HG02759 (cell line): ENCODE results near the gene GRAMD4.
"Not testable (repeated sequence)": the region's sequence is repeated elsewhere in the genome, so short reads cannot be mapped to it uniquely, and the experiment has no call there.

Source experiments
- ATAC-seq: cut with Tn5 transposase; IDR thresholded peaks from one replicate; pipeline ENCODE4 v1.9.1; 2021; ENCODE audit warnings: mild to moderate bottlenecking, moderate library complexity; ENCODE audit not compliant: unreplicated experiment

The GRAMD4 gene

DNA sequence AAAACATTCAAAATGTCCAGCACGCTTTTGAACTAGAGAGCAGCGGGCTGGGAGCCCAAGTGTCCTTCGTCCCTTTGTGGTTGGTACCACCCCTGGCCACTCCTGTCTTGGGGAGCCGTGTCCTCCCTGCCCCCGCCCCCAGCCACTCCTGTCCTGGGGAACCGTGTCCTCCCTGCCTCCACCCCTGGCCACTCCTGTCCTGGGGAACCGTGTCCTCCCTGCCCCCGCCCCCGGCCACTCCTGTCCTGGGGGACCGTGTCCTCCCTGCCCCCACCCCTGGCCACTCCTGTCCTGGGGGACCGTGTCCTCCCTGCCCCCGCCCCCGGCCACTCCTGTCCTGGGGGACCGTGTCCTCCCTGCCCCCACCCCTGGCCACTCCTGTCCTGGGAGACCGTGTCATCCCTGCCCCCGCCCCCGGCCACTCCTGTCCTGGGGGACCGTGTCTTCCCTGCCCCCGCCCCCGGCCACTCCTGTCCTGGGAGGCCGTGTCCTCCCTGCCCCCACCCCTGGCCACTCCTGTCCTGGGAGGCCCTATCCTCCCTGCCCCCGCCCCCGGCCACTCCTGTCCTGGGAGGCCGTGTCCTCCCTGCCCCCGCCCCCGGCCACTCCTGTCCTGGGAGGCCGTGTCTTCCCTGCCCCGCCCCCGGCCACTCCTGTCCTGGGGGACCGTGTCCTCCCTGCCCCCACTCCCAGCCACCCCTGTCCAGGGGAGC is 14.9 kb downstream of the GRAMD4 start:
- ATAC-seq, result not testable (repeated sequence)

DNA sequence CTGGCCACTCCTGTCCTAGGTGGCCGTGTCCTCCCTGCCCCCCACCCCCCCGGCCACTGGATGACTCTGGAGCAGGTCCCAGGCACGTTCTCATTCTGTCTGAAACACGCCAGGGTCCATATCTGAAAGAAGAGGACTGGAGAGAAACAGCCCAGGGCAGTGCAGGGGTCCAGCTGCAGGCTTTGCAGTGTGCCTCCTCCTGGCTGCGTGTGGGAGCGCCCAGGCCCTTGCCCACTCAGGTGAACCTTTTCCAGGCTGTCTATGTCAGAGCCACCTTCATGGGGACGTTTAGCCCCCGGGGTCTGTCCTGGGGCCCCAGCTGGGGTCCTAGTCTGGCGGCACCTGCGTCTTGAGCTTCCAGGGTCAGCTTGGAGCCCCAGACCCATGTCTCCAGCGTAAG is 15.6 kb downstream of the GRAMD4 start:
- no peak for ATAC-seq

DNA sequence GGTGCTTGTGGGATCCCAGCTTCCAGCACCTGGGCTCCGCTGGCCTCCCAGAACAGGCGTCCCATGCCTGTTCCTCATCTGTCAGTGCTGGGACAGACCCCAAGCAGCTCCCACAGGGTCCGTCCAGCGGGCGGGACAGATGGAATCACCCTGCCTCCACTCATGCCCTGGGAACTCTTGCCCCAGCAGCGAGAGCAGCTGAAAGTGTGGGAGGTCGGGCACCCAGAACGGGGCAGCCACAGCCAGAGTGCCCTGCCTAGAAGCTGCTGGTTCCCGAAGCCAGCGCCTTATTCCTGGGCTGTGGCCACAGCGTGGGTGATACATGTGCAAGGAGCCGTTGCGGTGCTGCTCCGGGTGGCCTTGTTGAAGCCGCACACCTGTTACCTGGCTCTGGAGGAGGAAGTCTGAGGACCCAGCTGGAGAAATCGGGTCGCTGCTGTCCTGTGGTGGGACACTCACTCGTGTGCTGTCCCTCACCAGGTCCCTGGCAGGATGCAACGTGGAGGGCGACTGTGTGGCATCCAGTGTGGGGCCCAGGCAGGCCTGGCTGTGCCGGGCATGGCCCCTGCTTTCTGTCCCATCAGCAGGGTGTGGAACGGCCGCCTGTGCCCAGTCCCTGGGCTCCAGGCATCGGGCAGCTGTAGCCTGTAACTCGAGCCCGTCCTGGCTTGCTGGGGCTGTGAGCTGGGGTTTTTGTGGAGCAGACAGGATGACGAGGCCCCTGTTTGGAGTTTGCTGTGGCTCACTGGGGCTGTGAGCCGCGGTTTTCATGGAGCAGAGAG is 16.2 kb downstream of the GRAMD4 start:
- no peak for ATAC-seq

DNA sequence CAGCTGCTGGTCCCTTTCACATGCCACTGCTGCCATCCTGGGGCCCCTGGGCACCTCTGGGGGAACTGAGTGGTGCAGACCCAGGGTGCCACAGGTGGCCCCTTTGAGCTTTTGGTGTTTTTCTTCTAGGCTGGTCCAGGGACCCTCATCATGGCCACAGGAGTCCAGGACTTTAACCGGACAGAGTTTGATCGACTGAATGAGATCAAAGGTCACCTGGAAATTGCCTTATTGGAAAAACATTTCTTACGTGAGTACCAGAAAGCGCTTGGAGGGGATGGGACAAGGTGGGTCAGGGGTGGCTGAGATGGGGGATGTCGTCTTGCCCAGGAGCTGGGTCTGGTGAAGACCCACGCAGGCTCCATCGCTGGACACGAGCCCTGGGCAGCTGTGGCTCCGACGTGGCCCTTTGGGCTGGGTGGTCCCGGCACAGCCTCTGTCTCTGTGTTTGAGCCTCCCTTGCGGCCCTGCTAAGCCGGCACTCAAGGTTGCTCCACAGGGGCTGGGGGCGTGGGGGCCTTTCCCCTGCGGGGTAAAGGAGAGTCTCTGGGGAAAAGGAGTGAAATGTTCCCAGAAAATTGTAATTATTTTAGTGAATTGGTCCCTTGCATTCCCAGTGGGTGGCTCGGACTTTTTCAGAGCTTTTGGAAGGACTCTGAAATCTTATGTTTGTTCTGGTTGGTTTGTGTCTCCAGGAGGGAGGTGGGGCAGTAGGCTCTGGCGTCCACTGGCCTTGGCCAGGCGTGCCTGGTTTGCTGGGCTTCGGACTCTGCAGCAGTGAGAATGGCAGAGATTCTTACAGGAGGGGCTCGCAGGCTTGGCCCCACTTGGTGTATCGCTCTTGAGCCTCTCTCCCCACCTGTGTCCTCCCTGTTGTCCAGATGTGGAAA is 17.8 kb downstream of the GRAMD4 start:
- no peak for ATAC-seq

DNA sequence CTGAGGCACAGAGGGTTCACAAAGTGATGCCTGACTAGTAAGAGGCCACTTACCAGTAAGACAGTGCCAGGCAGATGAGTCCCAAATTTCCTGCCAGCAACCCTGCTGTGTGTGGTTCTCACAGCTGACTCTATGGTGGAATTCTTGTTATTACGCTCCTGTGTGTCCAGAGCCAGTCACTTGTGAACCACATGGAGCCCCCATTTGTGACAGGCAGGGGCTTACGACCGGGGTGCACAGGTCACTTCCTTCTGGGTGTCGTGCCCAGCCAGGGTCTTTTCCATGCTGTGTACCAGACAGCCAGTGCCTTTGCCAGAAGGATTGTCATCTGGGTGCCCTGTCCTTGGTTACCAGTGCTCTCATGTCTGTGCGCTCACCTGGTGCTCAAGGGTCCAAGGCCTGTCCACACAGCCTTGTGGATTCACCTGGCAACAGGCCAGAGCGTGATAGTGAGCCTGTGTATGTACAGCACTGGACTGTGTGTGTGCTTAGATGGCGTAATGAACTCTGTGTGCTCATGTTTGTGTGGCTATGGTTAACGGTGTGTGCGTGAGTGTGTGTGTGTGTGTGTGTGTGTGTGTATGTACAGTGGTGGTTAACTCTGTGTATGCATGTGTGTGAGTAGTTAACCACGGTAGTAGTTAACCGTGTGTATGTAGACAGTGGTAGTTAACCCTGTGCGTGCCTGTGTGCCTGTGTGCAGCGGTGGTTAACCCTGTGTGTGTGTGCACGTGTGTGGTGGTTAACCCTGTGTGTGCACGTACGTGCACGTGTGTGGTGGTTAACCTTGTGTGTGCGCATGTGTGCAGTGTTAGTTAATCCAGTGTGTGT is 18.6 kb downstream of the GRAMD4 start:
- ATAC-seq, result no peak

DNA sequence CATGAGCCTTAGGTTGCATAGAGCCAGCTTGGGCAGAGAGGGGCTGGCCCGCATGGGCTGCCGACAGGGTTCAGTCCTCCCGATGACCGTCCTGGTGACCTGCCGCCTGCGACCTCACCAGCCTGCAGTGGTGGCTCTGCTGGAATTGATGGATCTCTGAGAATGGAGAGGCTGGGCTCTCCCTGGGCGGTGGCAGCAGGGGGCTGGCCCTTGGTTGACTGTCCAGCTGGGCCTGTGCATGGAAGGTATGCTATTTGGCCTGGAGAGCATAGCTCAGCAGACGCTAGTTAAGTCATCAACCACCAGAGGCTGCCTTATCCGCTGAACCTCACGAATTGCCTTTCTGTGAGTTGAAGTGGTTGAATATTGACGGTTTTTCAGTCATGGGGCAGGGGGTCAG is 19.7 kb downstream of the GRAMD4 start:
- ATAC-seq, result no peak

DNA sequence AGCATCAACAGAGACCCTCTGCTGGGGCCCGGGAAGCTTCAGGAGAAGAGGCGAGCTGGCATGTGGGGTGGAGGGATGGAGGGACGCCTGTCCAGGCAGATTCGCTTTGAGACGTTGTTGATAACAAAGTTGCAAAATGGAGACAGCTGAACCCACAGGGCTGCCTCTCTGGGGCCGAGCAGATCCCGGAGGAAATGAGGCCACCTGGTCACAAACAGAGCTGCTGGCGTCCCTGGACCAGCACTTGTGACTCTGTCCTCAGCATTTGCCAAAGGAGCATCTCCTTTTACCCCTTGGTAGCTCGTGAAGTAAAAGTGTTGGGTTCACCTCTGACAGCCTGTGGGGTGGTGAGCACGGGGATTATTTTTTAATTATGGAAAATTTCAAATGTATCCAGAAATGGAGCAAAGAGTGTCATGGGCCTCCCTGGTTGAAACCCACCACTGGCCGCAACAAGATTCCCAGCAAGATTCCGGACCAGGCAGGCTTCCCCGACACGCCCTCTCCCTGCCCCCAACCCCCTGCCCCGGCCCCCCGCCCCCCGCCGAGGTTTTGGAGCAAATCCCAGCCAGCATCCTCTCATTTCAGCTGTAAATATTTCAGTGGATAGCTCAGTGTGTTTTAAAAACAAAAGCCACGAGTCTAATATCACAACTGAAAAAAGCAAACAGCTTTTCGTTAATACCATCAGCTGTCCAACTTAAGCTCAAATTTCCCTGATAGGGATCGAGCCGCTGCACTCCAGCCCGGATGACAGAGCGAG is 20.3 kb downstream of the GRAMD4 start:
- no peak for ATAC-seq

DNA sequence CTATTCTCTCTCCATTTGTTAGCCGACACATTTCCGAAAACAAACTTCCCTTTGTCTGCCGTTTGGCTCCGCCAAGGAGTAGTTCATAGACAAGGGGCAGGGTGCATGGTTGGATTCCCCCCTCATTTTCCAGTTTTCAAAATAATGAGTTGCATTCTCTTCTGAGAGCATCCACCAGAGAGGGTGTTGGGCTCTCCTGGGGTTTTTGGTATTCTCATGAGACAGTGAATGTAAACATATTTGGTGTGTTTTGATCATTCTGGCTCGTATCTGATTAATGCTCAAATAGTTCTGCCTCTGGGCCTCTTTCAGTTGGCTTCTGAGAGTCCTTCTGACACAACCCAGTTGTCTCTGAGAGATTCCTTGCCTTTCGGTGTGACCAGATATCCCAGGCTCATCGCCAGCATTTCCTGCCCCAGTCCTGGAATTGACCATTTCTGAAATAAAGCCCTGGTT is 21.7 kb downstream of the GRAMD4 start:
- no peak for ATAC-seq

DNA sequence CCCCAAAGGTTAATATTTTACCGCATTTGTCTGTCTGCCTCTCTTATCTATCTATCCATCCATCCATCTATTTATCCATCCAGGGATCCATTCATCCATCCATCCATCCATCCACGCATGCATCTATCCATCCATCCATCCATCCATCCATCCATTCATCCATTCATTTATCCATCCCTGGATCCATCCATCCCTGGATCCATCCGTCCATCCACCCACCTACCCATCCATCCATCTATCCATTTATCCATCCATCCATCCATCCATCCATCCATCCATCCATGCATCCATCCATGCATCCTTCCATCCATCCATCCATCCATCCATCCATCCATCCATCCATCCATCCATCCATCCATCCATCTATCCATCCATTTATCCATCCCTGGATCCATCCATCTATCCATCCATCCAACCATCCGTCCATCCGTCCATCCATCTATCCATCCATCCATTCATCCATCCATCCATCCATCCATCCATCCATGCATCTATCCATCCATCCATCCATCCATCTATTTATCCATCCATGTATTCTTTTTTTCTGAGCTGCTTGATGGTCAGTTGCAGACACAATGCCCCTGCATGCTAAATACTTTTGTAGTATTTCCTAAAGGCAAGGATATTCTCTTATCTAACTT is 22.8 kb downstream of the GRAMD4 start:
- not testable (repeated sequence) for ATAC-seq

DNA sequence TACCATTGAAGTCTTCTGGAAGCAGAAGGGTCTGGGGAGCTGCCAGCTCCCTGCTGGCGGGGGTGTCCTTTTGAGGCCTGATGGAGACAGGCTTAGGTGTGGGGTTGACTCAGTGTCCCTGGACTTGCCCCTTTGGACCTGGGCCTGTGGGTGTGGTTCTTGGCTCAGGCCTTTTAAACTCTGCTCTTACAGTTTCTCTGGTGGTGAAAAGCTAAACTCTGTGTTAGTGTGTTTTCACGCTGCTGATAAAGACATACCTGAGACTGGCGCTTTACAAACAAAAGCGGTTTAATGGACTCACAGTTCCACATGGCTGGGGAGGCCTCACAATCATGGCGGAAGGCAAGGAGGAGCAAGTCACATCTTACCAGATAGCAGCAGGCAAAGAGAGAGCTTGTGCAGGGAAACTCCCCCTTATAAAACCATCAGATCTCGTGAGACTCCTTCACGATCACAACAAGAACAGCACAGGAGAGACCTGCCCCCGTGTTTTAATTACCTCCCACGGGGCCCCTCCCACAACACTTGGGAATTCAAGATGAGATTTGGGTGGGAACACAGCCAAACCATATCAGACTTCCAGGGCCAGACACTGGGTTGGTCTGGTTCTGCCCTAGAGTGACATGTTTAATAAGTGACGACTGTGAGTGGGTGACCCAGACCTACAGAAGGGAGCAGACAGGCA is 26.5 kb downstream of the GRAMD4 start:
- ATAC-seq, result no peak

DNA sequence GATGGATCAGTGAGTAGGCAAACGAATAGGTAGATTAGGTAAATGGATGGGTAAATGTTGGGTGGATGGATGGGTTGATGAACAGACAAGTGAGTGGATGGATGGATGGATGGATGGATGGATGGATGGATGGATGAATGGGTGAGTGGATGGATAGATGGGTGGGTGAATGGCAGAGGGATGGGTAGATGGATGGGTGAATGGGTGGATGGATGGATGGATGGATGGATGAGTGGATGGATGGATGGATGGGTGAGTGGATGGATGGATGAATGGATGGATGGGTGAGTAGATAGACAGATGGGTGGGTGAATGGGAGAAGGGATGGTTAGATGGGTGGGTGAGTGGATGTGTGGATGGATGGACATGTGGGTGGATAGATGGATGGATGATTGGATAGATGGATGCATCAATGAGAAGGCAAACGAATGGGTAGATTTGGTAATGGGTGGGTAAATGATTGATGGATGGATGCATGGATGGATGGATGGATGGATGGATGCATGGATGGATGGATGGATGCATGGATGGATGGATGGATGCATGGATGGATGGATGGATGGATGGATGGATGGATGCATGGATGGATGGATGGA is 28.1 kb downstream of the GRAMD4 start:
- ATAC-seq, result not testable (repeated sequence)

DNA sequence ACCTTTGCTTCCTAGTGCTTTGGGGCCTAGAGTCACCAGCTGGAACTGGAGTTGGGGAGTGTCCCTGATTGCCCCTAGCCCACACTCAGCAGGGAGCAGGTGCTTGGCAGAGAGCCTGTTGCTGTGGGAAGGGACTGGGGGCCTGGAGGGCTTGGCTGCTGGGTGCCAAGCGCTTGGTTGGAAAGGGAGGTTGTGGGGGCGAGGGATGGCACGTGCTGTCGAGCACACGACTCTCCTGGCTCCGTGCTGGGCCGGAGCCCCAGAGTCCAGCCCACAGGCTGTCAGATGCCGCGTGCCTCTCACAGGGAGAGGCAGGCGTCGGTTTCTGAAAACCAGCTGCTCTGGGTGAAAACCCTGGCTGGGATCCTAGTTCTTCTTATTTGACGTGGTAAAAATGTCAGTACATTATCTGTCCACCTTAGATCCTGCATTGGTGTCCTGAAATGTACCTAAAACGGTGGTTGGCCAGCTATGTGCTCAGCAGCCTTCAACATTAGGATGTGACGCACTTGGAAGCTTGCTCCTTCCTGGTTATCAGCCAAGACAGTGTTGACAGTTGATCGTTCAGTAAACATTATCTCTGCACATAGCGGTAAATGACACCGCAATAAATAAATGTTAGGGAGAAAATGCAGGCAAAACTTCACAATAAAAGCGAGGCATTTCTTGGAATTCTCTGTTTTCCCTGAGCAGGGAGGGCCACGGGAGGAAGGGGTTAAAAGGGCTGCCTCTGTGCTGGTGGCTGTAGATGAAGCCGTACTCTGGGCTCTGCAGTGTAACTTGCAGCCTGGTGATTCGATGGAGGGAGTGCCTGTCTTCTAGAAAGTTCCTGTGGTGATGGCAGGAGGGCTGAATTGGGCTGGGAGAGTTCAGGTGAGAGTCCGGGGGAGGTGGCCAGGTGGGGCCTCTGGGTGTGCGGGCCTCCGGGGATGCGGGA is 29.2 kb downstream of the GRAMD4 start:
- ATAC-seq, result no peak

DNA sequence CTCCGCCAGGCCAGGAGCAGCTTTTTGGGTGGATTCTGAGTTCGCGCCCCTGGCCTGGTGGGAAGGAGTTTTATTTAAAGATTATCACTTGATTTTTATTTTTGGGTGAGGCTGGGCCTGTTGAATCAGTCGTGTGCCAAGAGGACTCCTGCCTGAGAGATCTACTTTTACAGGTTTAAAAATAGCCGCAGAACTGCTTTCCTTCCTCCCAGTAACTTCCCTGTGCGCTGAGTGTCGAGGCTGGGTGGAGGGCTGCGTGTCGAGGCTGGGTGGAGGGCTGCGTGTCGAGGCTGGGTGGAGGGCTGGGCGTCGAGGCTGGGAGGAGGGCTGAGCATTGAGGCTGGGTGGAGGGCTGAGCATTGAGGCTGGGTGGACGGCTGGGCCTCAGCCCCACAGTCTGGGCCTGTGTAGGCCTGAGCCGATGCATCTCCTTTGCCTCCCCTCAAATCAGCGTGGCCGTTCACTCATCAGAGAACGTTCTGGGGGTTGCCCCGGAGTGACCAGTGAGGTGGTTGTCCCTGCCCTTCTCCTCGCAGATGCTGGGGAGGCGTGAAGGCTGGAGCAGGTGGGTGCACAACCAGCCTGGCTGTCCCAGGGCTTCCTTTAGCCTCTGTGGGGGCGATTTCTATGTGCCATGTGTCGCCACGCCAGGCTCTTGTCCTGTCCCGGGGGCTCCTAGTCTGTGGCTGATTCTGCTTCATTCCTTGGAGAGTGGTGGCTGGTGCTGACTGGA is 30.1 kb downstream of the GRAMD4 start:
- no peak for ATAC-seq

DNA sequence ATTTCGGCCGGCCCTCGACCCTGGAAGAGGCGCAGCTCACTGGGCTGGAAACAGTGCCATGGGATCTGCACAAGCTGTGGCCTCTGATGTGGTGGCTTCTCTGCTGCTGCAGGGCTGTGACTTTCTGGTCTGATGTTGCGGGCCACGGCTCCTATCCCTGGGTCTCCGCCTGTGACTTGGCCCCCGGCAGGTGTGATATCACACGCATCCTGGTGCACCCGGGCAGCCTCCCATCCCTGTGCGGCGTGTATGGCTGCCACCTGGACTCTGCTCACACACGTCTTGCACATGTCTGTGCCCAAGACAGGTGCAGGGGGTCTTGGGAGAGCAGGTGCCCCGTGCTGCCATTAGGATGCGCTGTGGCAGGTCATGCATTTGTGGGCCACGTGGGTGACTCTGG is 31.1 kb downstream of the GRAMD4 start:
- no peak for ATAC-seq

DNA sequence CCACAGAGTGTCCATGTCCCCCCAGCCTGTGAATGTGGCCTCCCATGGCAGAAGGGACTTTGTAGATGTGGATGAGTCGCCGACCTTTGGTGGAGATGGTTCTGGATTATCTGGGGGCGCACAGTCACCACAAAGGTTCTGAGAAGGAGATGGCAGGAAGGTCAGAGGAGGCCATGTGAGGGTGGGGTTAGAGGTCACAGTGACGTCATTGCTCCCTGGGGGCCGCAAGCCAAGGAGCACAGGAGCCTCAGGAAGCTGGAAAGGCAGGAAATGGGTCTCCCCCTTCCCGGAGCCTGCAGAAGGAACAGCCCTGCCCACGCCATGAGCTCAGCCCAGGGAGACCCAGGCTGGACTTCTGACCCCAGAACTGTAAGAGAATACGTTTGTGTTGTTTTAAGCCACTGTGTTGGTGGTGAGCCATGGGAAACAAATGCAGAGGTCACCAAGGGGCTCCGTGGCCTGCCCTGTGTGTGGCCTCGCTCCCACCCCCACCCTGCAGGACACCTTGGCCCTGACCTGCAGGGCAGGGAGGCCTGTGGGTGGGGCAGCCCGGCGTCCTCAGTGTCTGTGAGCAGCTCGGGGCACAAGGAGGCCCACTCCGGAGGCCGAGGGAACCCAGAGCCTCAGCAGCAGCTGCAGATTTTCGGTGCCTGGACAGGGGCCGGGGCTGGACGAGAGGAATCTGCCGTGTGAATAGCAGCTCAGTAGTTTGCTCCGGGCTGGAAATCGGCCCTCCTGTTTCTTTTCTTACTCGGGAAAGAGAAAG is 32.1 kb downstream of the GRAMD4 start:
- no peak for ATAC-seq

DNA sequence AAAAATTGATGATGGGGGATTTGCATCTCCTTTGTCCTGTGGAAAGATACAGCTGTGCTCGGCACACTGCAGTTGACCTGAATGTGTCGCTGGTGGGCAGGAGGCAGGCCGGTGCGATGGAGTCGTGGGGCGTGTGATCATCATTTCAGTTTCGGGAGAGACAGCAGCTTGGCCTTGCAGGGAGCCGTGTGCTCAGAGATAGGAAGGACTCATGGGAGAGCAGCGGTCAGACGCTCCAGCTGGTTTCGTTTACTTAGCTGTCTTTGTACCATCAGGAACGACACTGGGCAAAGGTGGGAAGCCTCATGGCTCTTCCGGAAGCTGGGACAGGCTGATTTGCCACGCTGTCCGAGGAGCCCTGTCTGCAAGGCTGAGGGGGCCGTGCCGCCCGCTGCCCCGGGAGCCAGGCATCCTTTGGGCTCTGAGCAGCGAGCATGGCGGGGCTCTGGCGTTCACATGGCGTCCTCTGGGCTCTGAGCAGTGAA is 32.7 kb downstream of the GRAMD4 start:
- ATAC-seq, result no peak
